ENCODE results near the gene GNAS. TPM values are rescaled to one million over a fixed set of nuclear protein-coding genes. Genes with fewer than 3 reads are reported as not detected.

Gene GNAS
- total and polyA plus RNA-seq, 7 donors, result 700 to 1,905 (median 1,386) TPM

GRCh38 chr20:58895448-58896180, 43.1 kb downstream of the GNAS start:
- no peaks in the 10 kb centered on the region for H3K27me3 ChIP-seq (ENCODE audit: insufficient read depth in 3 of 3, low read length in 2 of 3)
- 13 to 17% (median 14%) methylated on average over 13 of the region's 13 CpGs for WGBS, 3 donors
- H3K9me3 ChIP-seq, result no peaks in the 10 kb centered on the region
- intact Hi-C loops (cut with DNase I), result loop anchor here (5.0 kb wide), 2 partner anchors 87 to 137 kb away; partner anchors contain the start of genes ATP5F1E (in 1 of the 2) and NELFCD (in 1 of the 2)
- no peak for ATAC-seq
- DNase-seq, result peak in 1 of 2 donors; percentile 64
- peak overlapping the region; percentile 26 for H3K4me3 ChIP-seq
- peaks cover 75% of the 10 kb centered on the region for H3K4me1 ChIP-seq
- peak overlapping the region; percentile 50 for H3K27ac ChIP-seq
- TF ChIP-seq, protein P1, sequence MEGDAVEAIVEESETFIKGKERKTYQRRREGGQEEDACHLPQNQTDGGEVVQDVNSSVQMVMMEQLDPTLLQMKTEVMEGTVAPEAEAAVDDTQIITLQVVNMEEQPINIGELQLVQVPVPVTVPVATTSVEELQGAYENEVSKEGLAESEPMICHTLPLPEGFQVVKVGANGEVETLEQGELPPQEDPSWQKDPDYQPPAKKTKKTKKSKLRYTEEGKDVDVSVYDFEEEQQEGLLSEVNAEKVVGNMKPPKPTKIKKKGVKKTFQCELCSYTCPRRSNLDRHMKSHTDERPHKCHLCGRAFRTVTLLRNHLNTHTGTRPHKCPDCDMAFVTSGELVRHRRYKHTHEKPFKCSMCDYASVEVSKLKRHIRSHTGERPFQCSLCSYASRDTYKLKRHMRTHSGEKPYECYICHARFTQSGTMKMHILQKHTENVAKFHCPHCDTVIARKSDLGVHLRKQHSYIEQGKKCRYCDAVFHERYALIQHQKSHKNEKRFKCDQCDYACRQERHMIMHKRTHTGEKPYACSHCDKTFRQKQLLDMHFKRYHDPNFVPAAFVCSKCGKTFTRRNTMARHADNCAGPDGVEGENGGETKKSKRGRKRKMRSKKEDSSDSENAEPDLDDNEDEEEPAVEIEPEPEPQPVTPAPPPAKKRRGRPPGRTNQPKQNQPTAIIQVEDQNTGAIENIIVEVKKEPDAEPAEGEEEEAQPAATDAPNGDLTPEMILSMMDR (IDR thresholded peaks at IDR 0.05), result no peak
- peaks cover 0 to 35% of the 10 kb centered on the region in 2 donors for H3K36me3 ChIP-seq (ENCODE audit: insufficient read depth in 1 of 2, low read depth in 1 of 2)

DNA sequence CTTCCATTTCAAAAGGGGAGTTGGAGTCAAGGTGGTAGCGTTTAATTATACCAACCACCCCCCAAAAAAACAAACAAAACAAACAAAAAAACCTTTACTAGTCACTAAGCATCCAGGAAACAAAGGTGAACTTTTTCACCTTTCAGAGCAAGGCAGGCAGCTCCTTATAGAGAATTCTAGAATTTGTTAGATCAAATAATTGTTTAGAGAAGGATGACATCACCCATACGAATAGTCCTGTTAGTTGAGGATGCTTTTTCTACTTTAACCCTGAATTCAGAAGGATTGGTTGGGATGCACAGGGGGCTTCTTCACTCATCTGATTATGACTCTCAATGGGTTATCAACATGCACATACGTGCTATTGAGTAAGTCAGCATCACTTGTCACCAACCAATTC, 44.3 kb downstream of the GNAS start:
- ATAC-seq (no peak), DNase-seq (no peak)
- intact Hi-C loops (cut with DNase I), result loop anchor here (5.0 kb wide), 2 partner anchors 85 to 135 kb away; partner anchors contain the start of genes ATP5F1E (in 1 of the 2) and NELFCD (in 1 of the 2)
- peak overlapping the region; percentile 31 for H3K4me3 ChIP-seq
- peaks cover 83% of the 10 kb centered on the region for H3K4me1 ChIP-seq
- peaks cover 0 to 38% of the 10 kb centered on the region in 2 donors for H3K36me3 ChIP-seq (ENCODE audit: insufficient read depth in 1 of 2, low read depth in 1 of 2)
- no peaks in the 10 kb centered on the region for H3K9me3 ChIP-seq
- TF ChIP-seq, protein P1 (IDR thresholded peaks at IDR 0.05), result no peak
- H3K27ac ChIP-seq, result peak overlapping the region; percentile 50
- WGBS, 3 donors, result 43 to 49% (median 43%) methylated on average over 3 of the region's 3 CpGs
- H3K27me3 ChIP-seq (ENCODE audit: insufficient read depth in 3 of 3, low read length in 2 of 3), result no peaks in the 10 kb centered on the region

GRCh38 chr20:58897488-58897887, 45.0 kb downstream of the GNAS start:
- DNase-seq, result no peak
- H3K9me3 ChIP-seq, result no peaks in the 10 kb centered on the region
- no peaks in the 10 kb centered on the region for H3K27me3 ChIP-seq (ENCODE audit: insufficient read depth in 3 of 3, low read length in 2 of 3)
- intact Hi-C loops (cut with DNase I), result loop anchor here (5.0 kb wide), 2 partner anchors 85 to 135 kb away; partner anchors contain the start of genes ATP5F1E (in 1 of the 2) and NELFCD (in 1 of the 2)
- WGBS, 3 donors, result 22 to 36% (median 25%) methylated on average over 4 of the region's 4 CpGs
- peak overlapping the region; percentile 42 for H3K27ac ChIP-seq
- peak overlapping the region; percentile 31 for H3K4me3 ChIP-seq
- peaks cover 89% of the 10 kb centered on the region for H3K4me1 ChIP-seq
- TF ChIP-seq, protein P1 (IDR thresholded peaks at IDR 0.05), result no peak
- ATAC-seq, result no peak
- peaks cover 0 to 40% of the 10 kb centered on the region in 2 donors for H3K36me3 ChIP-seq (ENCODE audit: insufficient read depth in 1 of 2, low read depth in 1 of 2)

DNA sequence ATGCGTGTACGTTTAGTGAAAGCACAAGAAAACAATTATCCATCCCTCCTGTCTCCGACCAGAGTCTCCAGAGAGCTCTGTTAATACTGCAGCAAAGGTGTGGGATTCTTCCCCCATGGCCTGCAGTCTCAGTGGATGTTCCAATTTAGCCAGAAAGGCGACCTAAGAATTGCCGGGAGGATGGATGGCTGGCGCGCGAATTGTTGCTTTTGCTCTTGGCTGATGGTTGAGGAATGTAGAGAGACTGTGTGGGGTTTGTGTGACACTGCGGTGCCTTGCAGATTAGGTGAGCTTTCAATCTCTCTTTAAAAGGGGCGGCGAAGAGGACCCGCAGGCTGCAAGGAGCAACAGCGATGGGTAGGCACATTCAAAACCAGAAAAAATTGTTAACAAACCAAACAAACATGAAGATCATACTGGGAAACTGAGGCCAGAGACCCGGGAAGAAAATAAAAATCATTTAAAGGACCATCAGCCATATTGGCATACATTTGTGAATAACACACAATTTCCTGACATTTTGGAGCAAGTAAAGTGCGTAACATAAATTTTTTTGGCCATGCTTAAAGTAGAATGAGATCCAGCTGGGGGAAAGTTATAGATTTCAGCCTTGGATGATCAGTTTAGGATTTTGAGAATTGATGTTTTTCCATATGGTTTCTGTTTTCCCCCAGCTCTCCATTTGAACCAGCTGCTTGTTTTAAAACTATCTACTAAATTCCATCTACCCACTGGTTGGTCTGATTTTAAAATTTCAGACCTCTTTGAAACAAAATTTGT, 46.3 kb downstream of the GNAS start:
- peak overlapping the region; percentile 42 for H3K27ac ChIP-seq
- no peak overlapping the region for H3K4me3 ChIP-seq
- DNase-seq (no peak), ATAC-seq (no peak)
- WGBS, 3 donors, result 29 to 37% (median 30%) methylated on average over 15 of the region's 15 CpGs
- H3K27me3 ChIP-seq (ENCODE audit: insufficient read depth in 3 of 3, low read length in 2 of 3), result no peaks in the 10 kb centered on the region
- peaks cover 85% of the 10 kb centered on the region for H3K4me1 ChIP-seq
- TF ChIP-seq, protein P1 (IDR thresholded peaks at IDR 0.05), result no peak
- intact Hi-C loops (cut with DNase I), result loop anchor here (5.0 kb wide), 2 partner anchors 83 to 133 kb away; partner anchors contain the start of genes ATP5F1E (in 1 of the 2) and NELFCD (in 1 of the 2)
- peaks cover 0 to 49% of the 10 kb centered on the region in 2 donors for H3K36me3 ChIP-seq (ENCODE audit: insufficient read depth in 1 of 2, low read depth in 1 of 2)
- H3K9me3 ChIP-seq, result no peaks in the 10 kb centered on the region

Data from psoas muscle (tissue), 8 donors.